Islet precursor cell (in vitro differentiated cells): ENCODE results near the gene LSR.

Experiments
- DNase-seq: peaks from one replicate; pipeline ENCODE4 v3.0.0-alpha.2; 2018

Gene LSR

GRCh38 chr19:35288331-35288730 is 39.5 kb downstream of the LSR start:
- DNase-seq, result no peak

GRCh38 chr19:35288906-35289305 is 40.1 kb downstream of the LSR start:
- no peak for DNase-seq

GRCh38 chr19:35290381-35291127 is 41.8 kb downstream of the LSR start:
- DNase-seq, result no peak

GRCh38 chr19:35291259-35291658 is 42.5 kb downstream of the LSR start:
- no peak for DNase-seq

GRCh38 chr19:35291916-35292315 is 43.1 kb downstream of the LSR start, which contains the start of gene MAG:
MAG (plus strand) TSS chr19:35292161; CDS start chr19:35295409, 3,248 bp downstream.
- DNase-seq, result no peak

GRCh38 chr19:35292421-35293362 is 43.9 kb downstream of the LSR start:
- no peak for DNase-seq

GRCh38 chr19:35293363-35293739 is 44.5 kb downstream of the LSR start:
- no peak for DNase-seq

- no peak for DNase-seq
Measured at GRCh38 chr19:35293808-35294207, 45.0 kb downstream of the LSR start.

- DNase-seq, result no peak
Measured at GRCh38 chr19:35294328-35294727, 45.5 kb downstream of the LSR start.

GRCh38 chr19:35294859-35295791 is 46.3 kb downstream of the LSR start:
- DNase-seq, result no peak

- no peak for DNase-seq
Measured at GRCh38 chr19:35295792-35296462, 47.1 kb downstream of the LSR start.

GRCh38 chr19:35296644-35297514 is 48.1 kb downstream of the LSR start:
- no peak for DNase-seq

GRCh38 chr19:35297515-35297848 is 48.7 kb downstream of the LSR start:
- no peak for DNase-seq

GRCh38 chr19:35297922-35298321 is 49.1 kb downstream of the LSR start:
- no peak for DNase-seq

- DNase-seq, result no peak
Measured at GRCh38 chr19:35298561-35298972, 49.8 kb downstream of the LSR start.

GRCh38 chr19:35299523-35300338 is 50.9 kb downstream of the LSR start:
- no peak for DNase-seq

- no peak for DNase-seq
Measured at GRCh38 chr19:35300339-35300649, 51.5 kb downstream of the LSR start.

GRCh38 chr19:35301961-35302360 is 53.2 kb downstream of the LSR start:
- DNase-seq, result no peak

GRCh38 chr19:35302446-35302845 is 53.6 kb downstream of the LSR start:
- DNase-seq, result no peak

- no peak for DNase-seq
Measured at GRCh38 chr19:35303357-35303915, 54.6 kb downstream of the LSR start.
